ENCODE data around the gene ATF1.
A peak's percentile ranks its signal among the peaks of the same experiment; 100 is the strongest.
"Not testable (repeated sequence)": the region's sequence is repeated elsewhere in the genome, so short reads cannot be mapped to it uniquely, and the experiment has no call there.

The ATF1 gene

GRCh38 chr12:50753232-50753769 lies 10.6 kb upstream of the ATF1 start:
- no peak for DNase-seq

- DNase-seq: peak; percentile 62 to 74
These were observed 589 bp downstream of the ATF1 start for GRCh38 chr12:50764286-50765094.

GRCh38 chr12:50765095-50765911 lies 1.4 kb downstream of the ATF1 start:
- peak in 1 of 2 donors; percentile 68 for DNase-seq

- no peak for DNase-seq
These were observed 4.5 kb downstream of the ATF1 start for GRCh38 chr12:50768391-50768790.

GRCh38 chr12:50768813-50769212 lies 4.9 kb downstream of the ATF1 start:
- DNase-seq: not testable (repeated sequence)

GRCh38 chr12:50771409-50771808 lies 7.5 kb downstream of the ATF1 start:
- DNase-seq: no peak

- DNase-seq: no peak
These were observed 8.6 kb downstream of the ATF1 start for GRCh38 chr12:50772470-50772869.

GRCh38 chr12:50772877-50773276 lies 9.0 kb downstream of the ATF1 start:
- DNase-seq: no peak

GRCh38 chr12:50775251-50775650 lies 11.3 kb downstream of the ATF1 start:
- no peak for DNase-seq

- DNase-seq: no peak
These were observed 13.1 kb downstream of the ATF1 start for GRCh38 chr12:50776749-50777728.

GRCh38 chr12:50778663-50779590 lies 15.0 kb downstream of the ATF1 start:
- DNase-seq: no peak

- no peak for DNase-seq
These were observed 16.1 kb downstream of the ATF1 start for GRCh38 chr12:50780013-50780412.

- no peak for DNase-seq
These were observed 20.6 kb downstream of the ATF1 start for GRCh38 chr12:50784501-50784900.

GRCh38 chr12:50785406-50786001 lies 21.6 kb downstream of the ATF1 start:
- DNase-seq: no peak

- DNase-seq: no peak
These were observed 22.8 kb downstream of the ATF1 start for GRCh38 chr12:50786498-50787231.

- no peak for DNase-seq
These were observed 23.7 kb downstream of the ATF1 start for GRCh38 chr12:50787618-50788017.

GRCh38 chr12:50788561-50788960 lies 24.7 kb downstream of the ATF1 start:
- DNase-seq: no peak

GRCh38 chr12:50790081-50790480 lies 26.2 kb downstream of the ATF1 start:
- DNase-seq: no peak

- DNase-seq: no peak
These were observed 36.0 kb downstream of the ATF1 start for GRCh38 chr12:50799908-50800307.

- no peak for DNase-seq
These were observed 39.5 kb downstream of the ATF1 start for GRCh38 chr12:50803230-50803875.
